BE2C (cell line): ENCODE measurements around the gene MAPKAPK2.
"Not testable (repeated sequence)": the region's sequence is repeated elsewhere in the genome, so short reads cannot be mapped to it uniquely, and the experiment has no call there.

ENCODE experiments used
- DNase-seq: peaks from one replicate; pipeline ENCODE4 v3.0.0-alpha.2; 2020
- H3K27me3 ChIP-seq: fragments of 250-450 bp; sonication (Bioruptor Pico); 2 replicates; pipeline ENCODE4 v1.5.1; 2020; ENCODE audit warnings: mild to moderate bottlenecking
- H3K36me3 ChIP-seq: fragments of 250-450 bp; sonication (Bioruptor Pico); 2 replicates; pipeline ENCODE4 v1.5.1; 2020; ENCODE audit warnings: mild to moderate bottlenecking
- H3K4me1 ChIP-seq: fragments of 250-450 bp; sonication (Bioruptor Pico); 2 replicates; pipeline ENCODE4 v1.5.1; 2020
- H3K4me3 ChIP-seq: 2 replicates; pipeline ENCODE4 v1.5.1; 2011; ENCODE audit warnings: low read depth, low read length
- H3K9me3 ChIP-seq: fragments of 250-450 bp; sonication (Bioruptor Pico); 2 replicates; pipeline ENCODE4 v1.5.1; 2020
- CTCF ChIP-seq: IDR thresholded peaks from 2 replicates; pipeline ENCODE4 v1.5.1; 2012; ENCODE audit warnings: mild to moderate bottlenecking, low read depth, low read length

The MAPKAPK2 gene

GRCh38 chr1:206772243-206772937 is 87.7 kb downstream of the MAPKAPK2 start, which contains the start of gene IL10:
Gene IL10 (minus strand): TSS chr1:206772494. CDS start chr1:206772435, 59 bp downstream.
- no peaks in the 10 kb centered on the region for H3K4me1 ChIP-seq
- no peak for DNase-seq
- no peak for TF ChIP-seq CTCF
- H3K4me3 ChIP-seq: no peak within 1 kb of the TSS
- H3K27me3 ChIP-seq: no peaks in the 10 kb centered on the region
- no peaks in the 10 kb centered on the region; the same call in 1 of the 2 replicates for H3K9me3 ChIP-seq
- no peaks in the 10 kb centered on the region for H3K36me3 ChIP-seq

- DNase-seq: no peak
- TF ChIP-seq CTCF: no peak
- H3K36me3 ChIP-seq: no peaks in the 10 kb centered on the region
- H3K4me3 ChIP-seq: no peak overlapping the region
- no peaks in the 10 kb centered on the region for H3K4me1 ChIP-seq
- H3K9me3 ChIP-seq: no peaks in the 10 kb centered on the region; the same call in 1 of the 2 replicates
- H3K27me3 ChIP-seq: no peaks in the 10 kb centered on the region
These were observed 89.4 kb downstream of the MAPKAPK2 start for GRCh38 chr1:206774093-206774492.

- no peaks in the 10 kb centered on the region for H3K4me1 ChIP-seq
- no peaks in the 10 kb centered on the region for H3K36me3 ChIP-seq
- H3K27me3 ChIP-seq: no peaks in the 10 kb centered on the region
- no peak for DNase-seq
- TF ChIP-seq CTCF: no peak
- no peaks in the 10 kb centered on the region; the same call in 1 of the 2 replicates for H3K9me3 ChIP-seq
- H3K4me3 ChIP-seq: no peak overlapping the region
These were observed 91.5 kb downstream of the MAPKAPK2 start for GRCh38 chr1:206776229-206776628.

- Histone ChIP-seq H3K4me3 (no peak overlapping the region), H3K9me3 (no peaks in the 10 kb centered on the region), H3K36me3 (no peaks in the 10 kb centered on the region), H3K27me3 (no peaks in the 10 kb centered on the region), H3K4me1 (no peaks in the 10 kb centered on the region)
- no peak for TF ChIP-seq CTCF
- no peak for DNase-seq
These were observed 93.3 kb downstream of the MAPKAPK2 start for GRCh38 chr1:206778031-206778430.

- DNase-seq, H3K27me3 ChIP-seq, H3K4me3 ChIP-seq, H3K36me3 ChIP-seq, H3K4me1 ChIP-seq, H3K9me3 ChIP-seq: not testable (repeated sequence)
These were observed 94.2 kb downstream of the MAPKAPK2 start for GRCh38 chr1:206778911-206779310.

GRCh38 chr1:206779638-206780037 is 94.9 kb downstream of the MAPKAPK2 start:
- H3K27me3 ChIP-seq: no peaks in the 10 kb centered on the region
- no peak for DNase-seq
- no peaks in the 10 kb centered on the region for H3K36me3 ChIP-seq
- no peaks in the 10 kb centered on the region for H3K9me3 ChIP-seq
- H3K4me1 ChIP-seq: no peaks in the 10 kb centered on the region
- TF ChIP-seq CTCF: no peak
- H3K4me3 ChIP-seq: no peak overlapping the region

- no peak for TF ChIP-seq CTCF
- no peaks in the 10 kb centered on the region for H3K9me3 ChIP-seq
- H3K4me1 ChIP-seq: no peaks in the 10 kb centered on the region
- DNase-seq: no peak
- no peak overlapping the region for H3K4me3 ChIP-seq
- no peaks in the 10 kb centered on the region for H3K27me3 ChIP-seq
- H3K36me3 ChIP-seq: no peaks in the 10 kb centered on the region
These were observed 97.7 kb downstream of the MAPKAPK2 start for GRCh38 chr1:206782448-206782847.
